Lung microvascular endothelial cell (primary cell): Measurements from ENCODE around the gene KLHL36. TPM values are rescaled to one million over a fixed set of nuclear protein-coding genes. Genes with fewer than 3 reads are reported as not detected.
"Not testable (repeated sequence)": the region's sequence is repeated elsewhere in the genome, so short reads cannot be mapped to it uniquely, and the experiment has no call there.

Experiments
- DNase-seq, 2 donors: peaks; one replicate each; pipeline versions ENCODE4 v3.0.0 to v3.0.0-alpha.2; 2010; ENCODE audit warnings: low read depth in 2 of 2
- total RNA-seq: library from RNA; depleted of rRNA; stranded (reverse); fragments of >200 nt; gene quantifications from 2 replicates; pipeline ENCODE4 v1.2.1, GENCODE V29; 2014

The KLHL36 gene
- total RNA-seq, 1 donor from 2014 or later: 49.8 TPM

DNA sequence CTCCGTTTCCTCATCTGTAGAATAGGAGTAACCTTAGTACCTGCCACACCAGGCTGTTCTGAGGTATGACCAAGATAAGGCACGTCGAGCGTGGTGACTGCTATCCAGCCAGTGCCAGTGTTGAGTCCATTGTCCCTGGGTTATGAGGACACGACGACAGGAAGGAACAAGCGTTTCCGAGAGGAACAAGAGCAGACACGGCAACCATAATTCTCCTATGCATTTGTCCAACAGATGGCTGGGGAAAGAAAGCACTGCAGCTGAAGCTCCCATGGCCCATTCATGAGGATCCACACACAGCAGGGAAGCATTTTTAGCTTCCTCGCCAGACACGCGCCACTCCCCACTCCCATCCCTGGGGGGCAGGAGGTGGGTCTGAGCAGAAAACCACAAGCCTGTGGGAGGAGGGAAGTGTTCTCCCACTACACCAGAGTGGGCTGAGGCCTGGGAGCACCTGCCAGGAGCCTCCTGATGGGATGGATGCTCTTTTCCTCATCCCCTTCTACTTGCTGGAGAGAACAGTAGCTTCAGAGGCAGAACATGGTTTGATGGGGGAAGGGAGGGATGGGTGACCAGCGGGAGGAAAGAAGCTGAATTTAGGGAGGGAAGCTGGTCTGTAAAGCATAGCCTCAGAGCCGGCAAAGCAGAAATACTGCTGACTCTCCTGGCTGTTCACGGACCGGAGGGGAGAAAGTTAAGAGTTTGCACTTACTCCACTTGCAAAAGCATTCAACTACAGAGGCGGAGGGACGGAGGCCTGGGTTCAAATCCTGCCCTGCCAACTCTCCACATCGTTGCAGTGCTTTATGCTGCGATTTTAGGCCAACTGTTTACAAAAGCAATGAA, 33.1 kb upstream of the KLHL36 start:
- DNase-seq: peak in 1 of 2 donors; percentile 83

DNA sequence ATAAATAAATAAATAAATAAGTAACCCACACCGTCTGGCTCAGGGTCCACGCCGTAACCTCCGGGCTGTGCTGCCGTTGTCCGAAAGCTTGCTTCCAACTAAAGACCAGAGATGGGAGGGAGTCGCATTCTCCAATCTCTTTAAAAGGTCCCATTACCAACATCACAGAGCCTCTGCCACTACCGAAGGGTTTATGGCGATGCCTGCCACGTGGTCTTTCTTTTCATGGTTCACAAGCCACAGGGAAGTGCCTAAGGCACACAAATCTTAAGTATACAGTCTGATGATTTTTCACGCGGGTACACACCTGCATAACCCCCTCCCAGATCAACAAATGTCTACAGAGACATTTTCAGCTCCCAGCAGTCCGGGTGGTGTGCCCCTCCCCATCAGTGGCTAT, 31.8 kb upstream of the KLHL36 start:
- DNase-seq: no peak

DNA sequence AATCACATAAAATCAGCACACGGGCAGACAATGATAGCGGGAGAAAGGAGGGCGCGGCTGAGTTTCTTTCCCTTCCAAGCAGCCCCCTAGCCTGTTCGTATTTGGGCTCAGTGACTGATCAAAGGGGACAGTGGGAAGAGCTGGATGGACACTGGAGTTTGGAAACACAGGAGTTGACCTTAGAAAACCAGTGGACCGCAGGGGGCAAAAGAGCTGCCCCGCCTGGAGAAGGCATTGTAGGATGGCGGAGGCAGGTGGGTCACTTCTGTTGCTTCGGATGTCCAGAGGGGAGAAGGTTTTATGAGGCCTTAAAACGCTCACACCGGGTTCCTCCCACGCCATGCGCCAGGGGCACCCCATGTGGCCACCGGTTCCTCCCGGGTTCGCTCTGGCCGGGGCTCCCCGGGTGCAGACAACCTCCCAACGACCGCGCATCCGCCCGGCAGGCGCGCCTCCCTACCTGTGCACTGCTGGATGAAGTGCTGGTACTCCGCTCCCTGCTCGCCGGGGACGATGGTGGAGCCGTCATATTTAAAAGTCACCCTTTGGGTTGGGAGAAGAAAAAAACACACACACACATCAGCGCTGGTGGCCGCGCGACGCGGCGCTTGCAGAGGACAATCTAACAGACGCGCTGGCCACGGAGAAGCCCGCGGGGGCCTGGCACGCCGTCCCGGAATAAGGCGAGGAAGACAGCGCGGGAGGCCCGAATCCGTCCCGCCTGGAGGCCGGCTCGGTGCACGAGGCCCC, 31.1 kb upstream of the KLHL36 start:
- peak; percentile 19 to 36 for DNase-seq

DNA sequence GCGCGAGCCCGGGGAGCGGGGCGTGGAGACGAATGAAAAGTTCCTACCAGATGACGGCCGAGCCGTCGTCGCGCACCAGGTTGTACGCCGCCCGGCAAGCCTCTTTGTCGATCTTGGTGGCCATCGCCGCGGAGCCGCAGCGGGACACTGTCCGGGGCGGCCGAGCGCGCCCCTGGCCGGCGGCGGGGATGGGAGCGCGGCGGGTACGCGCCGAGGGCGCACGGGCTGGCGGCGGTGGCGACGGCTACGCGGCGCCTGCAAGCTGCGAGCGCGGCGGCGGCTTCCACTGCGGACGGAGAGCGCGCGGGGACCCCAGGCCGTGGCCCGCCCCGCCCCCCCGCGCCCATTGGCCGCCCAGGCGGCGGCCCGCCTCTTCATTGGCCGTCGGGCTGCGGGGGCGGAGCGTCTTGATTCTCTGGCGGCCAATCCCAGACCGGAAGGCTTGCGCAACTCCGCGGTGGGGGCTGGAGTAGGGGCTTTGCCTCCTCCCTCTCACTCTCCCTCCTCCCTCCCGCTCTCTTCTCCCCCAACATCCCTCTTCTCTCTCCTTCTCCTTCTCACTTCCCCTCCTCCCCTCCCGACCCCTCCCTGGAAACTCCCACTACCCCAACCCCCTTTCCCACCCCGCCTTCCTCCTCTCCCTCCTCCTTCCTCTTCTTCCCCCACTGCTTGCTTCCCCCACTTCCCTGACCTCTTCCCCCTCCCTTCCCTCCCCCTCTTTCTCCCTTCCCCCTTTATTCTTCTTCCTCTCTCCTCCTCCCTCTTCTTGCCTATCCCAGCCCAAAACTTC, 30.3 kb upstream of the KLHL36 start, which contains the start of gene COTL1:
Gene COTL1 (minus strand): TSS at position 288 of the 790 bp plus-strand sequence. CDS start 164 bp downstream, at position 124.
- peak; percentile 94 to 95 for DNase-seq

DNA sequence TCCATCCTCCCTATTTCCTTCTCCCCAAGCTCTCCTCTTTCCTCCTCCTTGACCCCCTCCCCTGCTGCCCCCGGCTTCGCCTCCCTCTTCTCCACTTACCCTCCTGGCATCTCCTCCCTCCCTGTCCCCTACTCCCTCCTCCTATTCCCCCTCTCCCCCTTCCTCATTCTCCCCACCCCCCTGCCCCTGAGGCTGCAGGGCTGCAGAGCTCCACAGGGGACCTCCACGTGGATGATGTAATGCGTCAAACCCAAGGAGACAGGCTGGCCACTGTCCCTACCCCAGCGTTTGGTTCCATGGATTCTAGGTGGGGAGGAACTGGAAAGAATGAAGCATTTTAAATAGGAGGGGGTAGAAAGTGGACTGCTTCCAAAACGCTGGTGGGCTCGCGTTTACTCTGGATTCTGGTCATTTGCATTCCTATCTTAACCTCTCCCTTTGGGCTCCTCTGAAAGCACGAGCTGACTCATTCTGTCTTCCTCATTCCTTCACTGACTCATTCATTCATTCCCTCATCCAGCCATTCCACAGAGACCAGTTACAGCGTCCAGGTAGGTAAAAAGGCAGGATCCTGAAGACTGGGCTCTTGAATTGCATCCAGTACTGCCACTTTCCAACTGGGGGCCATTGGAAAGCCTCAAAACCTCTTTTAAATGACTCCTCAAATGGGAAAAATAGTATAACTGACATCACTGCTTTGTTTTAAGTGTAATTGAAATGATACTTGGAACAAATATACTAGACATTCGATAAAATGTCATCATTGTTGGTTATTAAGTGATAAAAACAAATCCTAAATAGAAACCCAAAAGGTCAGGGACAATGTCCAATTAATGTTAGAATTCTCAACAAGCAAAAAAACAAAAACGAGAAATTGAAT, 29.5 kb upstream of the KLHL36 start:
- DNase-seq: peak; percentile 58 to 68

DNA sequence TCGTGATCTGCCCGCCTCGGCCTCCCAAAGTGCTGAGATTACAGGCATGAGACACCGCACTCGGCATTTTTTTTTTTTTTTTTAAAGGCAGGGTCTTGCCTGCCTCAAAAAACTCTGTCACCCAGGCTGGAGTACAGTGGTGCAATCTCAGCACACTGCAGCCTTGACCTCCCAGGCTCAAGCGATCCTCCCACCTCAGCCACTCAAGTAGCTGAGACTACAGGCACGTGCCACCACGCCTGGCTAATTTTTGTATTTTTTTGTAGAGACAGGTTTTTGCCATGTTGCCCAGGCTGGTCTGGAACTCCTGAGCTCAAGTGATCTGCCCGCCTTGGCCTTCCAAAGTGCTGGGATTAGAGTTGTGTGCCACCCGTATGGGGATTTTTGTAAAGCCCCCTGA, 27.4 kb upstream of the KLHL36 start:
- not testable (repeated sequence) for DNase-seq

DNA sequence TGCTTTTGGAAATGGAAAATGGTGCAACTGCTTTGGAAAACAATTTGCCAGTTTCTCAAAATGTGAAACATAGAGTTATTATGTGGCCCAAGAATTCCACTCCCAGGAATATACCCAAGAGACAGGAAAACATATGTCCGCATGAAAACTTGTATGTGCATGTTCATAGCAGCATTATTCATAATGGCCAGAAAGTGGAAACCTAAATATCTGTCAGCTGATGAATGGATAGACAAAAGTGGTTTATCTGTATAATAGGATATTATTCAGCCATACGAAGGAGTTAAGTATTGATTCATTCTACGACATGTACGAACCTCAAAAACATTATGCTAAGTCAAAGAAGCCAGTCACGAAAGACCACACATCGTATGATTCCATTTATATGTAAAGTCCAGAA, 22.8 kb upstream of the KLHL36 start:
- DNase-seq: no peak

DNA sequence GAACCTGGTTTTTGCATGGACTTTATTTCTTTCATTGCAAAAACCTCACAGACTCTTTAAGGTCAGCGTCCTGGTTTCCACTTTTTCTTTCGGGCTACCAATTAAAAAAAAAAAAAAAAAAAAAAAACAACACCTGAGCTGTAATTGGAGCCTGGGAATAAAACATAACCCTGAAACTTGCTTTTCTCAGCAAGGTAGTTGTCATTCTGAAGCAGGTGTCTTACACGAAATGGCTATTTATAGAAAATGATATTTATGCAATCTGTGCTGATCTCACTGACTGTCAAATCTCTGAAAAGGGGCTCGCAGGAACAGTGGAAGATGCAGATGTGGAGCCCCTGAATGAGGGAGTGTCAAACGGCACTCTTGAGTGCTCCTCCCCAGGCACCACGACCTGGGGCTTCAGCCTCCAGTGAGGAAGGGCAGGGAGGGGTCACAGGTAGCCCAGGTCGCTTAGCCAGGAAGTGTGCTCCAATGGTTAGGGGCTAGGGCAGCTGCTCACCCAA, 20.0 kb upstream of the KLHL36 start:
- DNase-seq: no peak

DNA sequence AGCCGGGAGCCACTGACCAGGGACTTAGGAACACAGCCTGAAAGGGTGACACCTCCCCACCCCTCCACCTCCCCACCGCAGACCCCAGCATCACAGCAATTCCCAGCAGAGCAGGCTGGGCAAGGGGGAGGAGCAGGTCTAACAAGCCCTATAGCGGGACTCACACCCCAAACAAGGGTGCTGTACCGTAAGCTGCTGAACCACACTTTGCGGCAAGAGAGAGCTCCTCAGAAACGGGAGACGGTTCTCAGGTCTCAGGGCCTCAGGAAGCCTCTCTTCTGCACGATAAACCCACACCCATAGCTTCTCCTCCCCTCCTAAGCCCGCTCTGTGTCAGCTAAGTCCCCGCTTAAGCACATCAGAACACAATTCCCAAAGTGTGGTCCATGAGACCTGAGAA, 18.7 kb upstream of the KLHL36 start:
- DNase-seq: no peak

DNA sequence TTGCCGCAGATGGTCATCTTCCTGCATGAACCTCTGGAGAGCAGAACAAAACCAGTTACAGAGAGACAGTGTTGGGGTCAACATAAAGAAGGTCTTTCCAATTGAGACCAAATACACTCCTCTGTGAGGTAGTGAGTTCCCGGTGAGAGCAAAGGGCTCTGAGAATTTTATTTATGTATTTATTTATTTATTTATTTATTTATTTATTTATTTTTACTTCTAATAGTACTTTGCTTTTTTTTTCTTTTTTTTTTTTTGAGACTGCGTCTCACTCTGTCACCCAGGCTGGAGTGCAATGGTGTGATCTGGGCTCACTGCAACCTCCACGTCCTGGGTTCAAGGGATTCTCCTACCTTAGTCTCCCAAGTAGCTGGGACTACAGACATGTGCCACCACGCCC, 18.3 kb upstream of the KLHL36 start:
- DNase-seq: no peak

DNA sequence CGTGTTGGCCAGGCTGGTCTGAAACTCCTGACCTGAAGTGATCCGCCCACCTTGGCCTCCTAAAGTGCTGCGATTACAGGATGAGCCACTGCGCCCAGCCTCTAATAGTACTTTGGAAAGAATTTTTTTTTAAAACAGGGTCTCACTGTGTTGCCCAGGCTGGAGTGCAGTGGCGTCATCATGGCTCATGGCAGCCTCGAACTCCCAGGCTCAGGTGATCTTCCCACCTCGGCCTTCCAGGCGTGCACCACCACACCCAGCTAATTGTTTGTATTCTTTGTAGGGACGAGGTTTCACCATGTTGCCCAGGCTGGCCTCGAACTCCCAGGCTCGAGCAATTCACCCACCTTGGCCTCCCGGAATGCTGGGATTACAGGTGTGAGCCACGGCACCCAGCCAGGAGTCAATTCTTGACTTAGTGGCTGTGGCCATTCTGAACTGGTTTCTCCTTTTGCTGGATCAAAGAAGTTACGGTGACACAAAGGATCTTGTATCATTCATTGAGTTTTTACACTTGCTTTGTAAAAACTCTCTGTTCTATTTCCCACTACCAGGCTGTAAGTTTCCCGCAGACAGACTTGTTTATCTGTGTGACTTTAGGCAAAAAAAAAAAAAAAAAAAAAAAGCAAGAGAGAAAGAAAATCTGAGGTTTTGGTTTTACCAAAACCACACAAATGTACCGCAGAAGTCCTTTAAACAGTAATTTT, 17.7 kb upstream of the KLHL36 start:
- DNase-seq: no peak

DNA sequence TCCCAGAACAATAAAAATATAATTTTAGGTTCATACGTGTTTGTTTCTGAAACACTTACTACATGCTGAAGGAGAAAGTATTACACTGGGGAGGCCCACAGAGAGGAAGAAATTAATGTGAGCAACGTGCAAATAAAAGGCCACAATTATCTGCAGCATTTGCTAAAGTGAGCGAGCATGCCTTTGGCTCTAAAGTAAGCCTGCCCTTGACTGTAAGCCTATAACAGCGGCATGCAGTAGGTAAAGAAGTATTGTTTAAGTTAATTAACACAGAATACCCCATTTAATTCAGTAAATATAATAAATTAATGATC, 17.2 kb upstream of the KLHL36 start:
- no peak for DNase-seq

DNA sequence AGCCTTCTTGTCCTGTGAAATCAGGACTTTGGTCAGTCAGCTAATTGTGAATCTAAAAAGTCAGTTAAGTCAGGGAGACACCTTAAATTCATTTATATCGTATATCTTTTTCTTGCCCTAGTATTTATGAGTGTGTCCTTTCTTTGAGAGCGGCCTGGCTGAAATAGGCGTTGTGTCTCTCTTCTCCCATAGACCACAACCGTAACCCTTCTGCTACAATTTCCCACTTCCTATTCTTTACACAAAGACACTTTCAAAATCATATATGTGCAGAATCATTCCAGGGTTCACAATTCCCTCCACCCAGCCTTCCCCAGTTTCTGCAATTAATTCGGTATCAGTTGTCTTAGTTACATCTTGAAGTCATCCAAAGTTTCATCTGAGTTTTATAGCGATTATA, 16.4 kb upstream of the KLHL36 start:
- DNase-seq: no peak

DNA sequence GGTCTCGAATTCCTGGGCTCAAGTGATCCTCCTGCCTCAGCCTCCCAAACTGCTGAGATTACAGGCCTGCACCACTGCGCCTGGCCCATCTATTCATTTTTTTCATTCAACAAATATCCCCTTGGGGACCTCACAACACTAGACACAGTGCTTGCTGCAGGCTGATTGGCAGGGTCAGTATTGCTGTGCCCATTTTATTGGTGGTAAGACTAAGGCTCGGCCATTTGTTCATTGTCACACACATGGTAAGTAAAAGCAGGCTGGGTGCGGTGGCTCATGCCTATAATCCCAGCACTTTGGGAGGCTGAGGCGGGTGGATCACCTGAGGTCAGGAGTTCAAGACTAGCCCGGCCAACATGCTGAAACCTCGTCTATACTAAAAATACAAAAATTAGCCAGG, 15.4 kb upstream of the KLHL36 start:
- not testable (repeated sequence) for DNase-seq

DNA sequence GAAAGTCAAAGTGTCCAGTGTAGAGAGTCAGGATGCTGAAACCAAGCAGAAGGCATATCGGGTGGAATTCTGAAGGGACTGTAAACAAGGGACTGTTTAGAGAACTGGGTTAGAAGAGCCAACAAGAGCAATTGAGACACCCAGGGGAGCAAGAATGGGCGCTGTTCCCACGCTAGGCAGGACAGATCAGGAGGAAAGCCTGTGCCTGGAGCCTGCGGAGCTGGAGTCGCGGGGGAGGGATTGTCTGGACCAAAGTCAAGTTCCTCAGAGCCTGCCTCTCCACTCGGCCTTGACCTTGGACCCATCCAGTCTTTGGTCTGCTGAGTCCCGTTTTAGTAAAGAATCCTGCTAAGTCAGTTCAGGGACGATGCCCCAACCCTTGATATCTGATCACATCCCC, 14.7 kb upstream of the KLHL36 start:
- no peak for DNase-seq

DNA sequence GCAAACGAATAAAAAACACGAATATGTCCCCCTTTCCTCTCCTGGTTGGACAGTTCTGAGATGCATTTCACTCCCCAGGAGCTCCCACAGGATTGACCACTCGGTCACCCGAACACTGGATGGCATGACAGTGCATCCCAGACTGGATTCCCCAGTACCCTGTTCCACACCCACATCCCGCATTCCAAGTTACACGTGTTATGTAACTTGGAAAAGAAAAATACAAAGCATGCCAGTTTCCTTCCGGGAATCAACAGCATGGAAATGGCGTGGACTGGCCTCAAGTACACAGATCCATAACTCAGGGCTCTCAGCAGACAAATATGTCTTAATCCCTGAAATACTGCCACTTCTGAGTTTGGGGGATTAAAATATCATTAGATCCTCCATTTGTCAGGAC, 12.6 kb upstream of the KLHL36 start:
- DNase-seq: no peak

DNA sequence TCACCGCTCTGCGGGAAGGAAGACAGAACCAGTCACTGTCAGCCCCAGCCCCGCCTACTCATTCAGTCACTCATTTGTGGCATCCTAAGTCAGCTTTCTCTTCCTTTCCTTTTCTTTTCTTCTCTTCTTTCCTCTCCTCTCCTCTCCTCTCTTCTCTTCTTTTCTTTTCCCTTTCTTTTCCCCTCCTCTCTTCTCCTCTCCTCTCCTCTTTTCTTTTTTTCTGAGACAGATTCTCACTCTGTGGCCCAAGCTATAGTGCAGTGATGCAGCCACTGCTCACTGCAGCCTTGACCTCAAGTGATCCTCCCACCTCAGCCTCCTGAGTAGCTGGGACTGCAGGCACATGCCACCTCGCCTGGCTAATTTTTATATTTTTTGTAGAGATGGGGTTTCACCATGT, 10.6 kb upstream of the KLHL36 start:
- DNase-seq: no peak

DNA sequence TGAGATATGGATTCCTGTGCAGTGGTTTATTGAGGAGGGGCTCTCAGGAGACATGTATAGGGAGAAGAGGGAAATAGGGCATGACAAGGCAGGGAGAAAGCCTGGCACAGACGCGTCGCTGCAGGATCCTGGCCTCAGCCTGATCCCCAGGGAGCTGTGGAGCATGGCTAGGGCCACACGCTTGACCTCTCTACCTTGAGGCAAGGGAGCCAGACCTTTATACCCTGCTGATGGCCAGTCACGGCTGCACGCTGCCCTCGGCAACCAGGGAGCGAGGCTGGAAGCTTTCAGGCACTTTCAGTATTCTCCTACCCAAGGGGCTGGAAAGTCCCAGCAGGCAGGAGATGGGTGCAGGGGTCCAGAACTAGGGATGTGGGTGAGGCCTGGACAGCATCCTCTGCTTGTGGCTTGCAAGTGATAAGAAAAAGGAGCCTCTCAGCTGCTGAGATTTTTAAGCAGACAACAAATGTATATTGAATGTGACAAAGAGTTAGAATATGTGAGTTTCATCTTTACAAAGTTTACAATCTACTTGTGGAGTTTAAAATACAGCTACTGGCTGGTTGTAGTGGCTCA, 10.0 kb upstream of the KLHL36 start:
- no peak for DNase-seq

DNA sequence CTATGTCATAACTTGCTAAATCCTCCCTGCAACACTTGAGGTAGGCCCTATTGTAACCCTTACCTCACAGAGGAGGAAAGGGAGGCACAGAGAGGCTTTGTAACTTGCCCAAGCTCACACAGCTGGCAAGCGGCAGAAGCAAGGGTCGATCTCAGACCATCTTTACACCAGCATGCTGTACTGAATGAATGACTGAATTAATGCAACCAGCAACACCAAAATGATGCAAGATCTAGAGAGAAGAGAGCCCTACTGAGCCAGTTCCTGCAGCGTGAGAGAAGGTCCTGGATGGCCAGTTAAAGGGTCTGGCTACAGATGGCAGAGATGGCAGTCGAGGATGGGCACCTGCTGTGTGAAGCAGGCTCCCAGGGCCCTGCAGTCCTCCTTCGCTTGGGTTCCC, 8.2 kb upstream of the KLHL36 start:
- DNase-seq: no peak
